ENCODE data around the gene UBE2I.

Gene UBE2I

DNA sequence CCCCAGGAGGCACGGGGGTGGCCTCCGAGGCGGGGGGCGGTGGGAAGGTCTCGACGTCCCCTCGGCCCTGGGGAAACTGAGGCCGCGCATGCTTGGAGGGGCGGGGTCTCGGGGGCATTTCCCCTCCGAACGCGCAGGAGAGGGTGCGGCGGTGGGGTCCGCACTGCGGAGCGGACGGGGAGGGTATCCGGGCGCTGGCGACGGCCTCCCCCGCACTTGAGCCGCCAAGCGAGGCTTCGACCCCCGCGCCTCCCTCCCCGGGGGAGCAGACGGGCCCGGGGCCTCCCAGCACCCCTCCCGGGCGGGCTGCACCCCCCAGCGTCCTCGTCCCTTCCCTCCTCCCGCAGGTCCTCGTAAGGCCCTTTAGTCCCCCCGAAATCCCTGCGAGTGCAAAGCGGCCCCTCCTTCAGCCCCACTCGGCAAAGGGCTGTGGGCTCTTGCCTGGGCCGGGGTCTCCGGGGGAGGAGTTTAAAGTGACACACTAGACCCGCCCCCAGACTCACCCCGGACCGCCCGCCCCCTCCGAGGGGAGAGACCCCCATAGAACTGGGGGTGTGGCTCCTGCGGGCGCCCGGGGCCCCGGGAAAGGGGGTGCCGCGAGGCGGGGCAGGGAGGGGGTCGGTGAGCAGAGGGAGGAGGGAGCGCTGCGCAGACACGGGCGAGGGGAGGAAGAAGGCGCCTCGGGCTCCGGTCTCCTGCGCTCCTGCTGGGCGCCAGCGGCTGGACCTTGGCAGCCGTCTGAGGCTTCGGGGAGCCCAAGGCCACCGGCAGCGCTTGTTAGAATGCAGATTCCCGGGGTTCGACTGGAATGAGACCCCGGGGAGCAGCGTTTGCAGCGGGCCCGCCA is 24.6 kb downstream of the UBE2I start:
- no peak for TF ChIP-seq CTCF (conservative IDR thresholded peaks at IDR 0.05; ENCODE audit: low read depth)
- ChIA-PET CTCF (no interaction called here), POLR2A (ENCODE audit: low non-redundant PET) (no interaction called here)
- no peak for DNase-seq (ENCODE audit: low spot score)
- no peak overlapping the region for H3K27ac ChIP-seq

DNA sequence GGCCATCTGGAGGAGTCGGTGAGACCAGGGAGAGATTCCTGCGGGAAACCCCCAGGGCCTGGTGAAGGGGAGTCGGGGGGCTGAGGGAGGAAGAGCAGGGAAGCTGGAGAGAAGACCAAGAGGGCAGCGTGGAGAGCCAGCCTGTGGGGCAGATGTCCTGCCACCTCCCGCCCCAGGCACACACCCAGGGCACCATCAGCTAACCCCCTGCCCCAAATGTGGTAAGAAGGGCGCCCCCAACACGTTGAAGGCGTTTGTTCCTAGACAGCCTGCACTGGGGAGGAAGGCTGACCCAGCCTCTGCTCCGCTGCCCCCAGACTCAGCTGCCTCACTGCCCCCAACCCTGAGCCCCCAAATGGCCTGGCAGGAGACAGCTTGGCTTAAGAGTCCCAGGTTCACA is 25.3 kb downstream of the UBE2I start:
- H3K27ac ChIP-seq = no peak overlapping the region
- TF ChIP-seq CTCF (conservative IDR thresholded peaks at IDR 0.05; ENCODE audit: low read depth) = no peak
- CTCF ChIA-PET = no interaction called here
- DNase-seq (ENCODE audit: low spot score) = no peak
- POLR2A ChIA-PET (ENCODE audit: low non-redundant PET) = no interaction called here

GRCh38 chr16:1335211-1335971 is 26.0 kb downstream of the UBE2I start:
- DNase-seq (ENCODE audit: low spot score) = no peak
- H3K27ac ChIP-seq = no peak overlapping the region
- no peak for TF ChIP-seq CTCF (conservative IDR thresholded peaks at IDR 0.05; ENCODE audit: low read depth)
- POLR2A ChIA-PET (ENCODE audit: low non-redundant PET) = no interaction called here
- CTCF ChIA-PET = interaction anchor here (0.8 kb wide), 1 partner anchor 35 kb away, joined by 5 read pairs; no protein-coding TSS in a partner anchor

- DNase-seq (ENCODE audit: low spot score) = no peak
- CTCF ChIA-PET = interaction anchor here (0.8 kb wide), 1 partner anchor 36 kb away, joined by 5 read pairs; no protein-coding TSS in a partner anchor
Measured at GRCh38 chr16:1335996-1336395, 26.6 kb downstream of the UBE2I start.

GRCh38 chr16:1336619-1337018 is 27.2 kb downstream of the UBE2I start:
- no peak for DNase-seq (ENCODE audit: low spot score)
- ChIA-PET POLR2A (ENCODE audit: low non-redundant PET) (no interaction called here), CTCF (no interaction called here)

More at GRCh38 chr16:1335996-1336395, 26.6 kb downstream of the UBE2I start:
- H3K27ac ChIP-seq = no peak overlapping the region
- POLR2A ChIA-PET (ENCODE audit: low non-redundant PET) = no interaction called here
- TF ChIP-seq CTCF (conservative IDR thresholded peaks at IDR 0.05; ENCODE audit: low read depth) = no peak

More at GRCh38 chr16:1336619-1337018, 27.2 kb downstream of the UBE2I start:
- no peak for TF ChIP-seq CTCF (conservative IDR thresholded peaks at IDR 0.05; ENCODE audit: low read depth)
- no peak overlapping the region for H3K27ac ChIP-seq
